Measurements from ENCODE around the gene CCDC148. TPM values are rescaled to one million over a fixed set of nuclear protein-coding genes. Genes with fewer than 3 reads are reported as not detected.

The CCDC148 gene
- total RNA-seq, 1 experiment from 2014 or later = 0.11 TPM

DNA sequence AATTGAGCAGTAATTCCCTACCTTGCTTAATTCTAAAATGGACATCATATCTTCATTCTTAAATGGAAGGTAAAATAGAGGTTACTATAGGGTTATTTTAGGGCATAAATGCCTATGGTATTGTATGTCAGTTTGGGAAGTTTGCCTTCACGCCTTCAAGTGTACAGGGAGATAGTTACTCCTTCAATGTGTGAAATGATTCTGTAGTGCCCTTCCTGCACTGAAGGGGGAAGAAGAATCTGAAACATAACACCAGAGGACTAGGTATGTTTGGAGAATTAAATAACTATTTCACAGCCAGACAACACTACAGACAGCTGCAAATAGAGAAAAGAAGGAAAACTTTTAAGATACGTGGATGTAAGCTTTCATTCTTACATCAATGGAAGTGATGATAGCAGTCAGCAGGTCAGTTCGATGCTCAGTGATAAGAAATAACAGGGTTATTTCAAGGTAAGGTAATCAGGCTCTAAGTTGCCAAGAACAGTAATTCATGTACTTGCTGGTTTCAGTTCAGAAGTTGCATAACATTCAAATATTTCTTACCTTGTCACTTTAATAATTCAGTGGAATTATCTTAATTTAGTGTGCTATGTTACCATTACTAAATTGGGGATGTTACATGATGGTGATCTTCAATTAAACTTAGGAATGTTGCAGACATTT lies 4.2 kb upstream of the CCDC148 start:
- Histone ChIP-seq H3K79me2 (ENCODE audit: low read length) (peaks cover 87% of the 10 kb centered on the region), H2AFZ (ENCODE audit: low read length) (no peak overlapping the region), H3K4me2 (ENCODE audit: low read length) (0 out of 2 replicates have a peak overlapping the region, but pooled peaks have one; percentile 8), H3K9me3 (ENCODE audit: low read length) (no peaks in the 10 kb centered on the region), H3K36me3 (ENCODE audit: low read depth, low read length) (peaks cover 3% of the 10 kb centered on the region; the same call in 1 of the 2 replicates), H3K4me3 (ENCODE audit: low read length) (no peak overlapping the region; the same call in 1 of the 2 replicates), H3K27me3 (ENCODE audit: low read length) (no peaks in the 10 kb centered on the region), H3K9ac (ENCODE audit: low read length) (no peak overlapping the region), H3K9me2 (replicated peaks; ENCODE audit: low read length) (no peaks in the 10 kb centered on the region), H4K20me1 (ENCODE audit: low read length) (peaks cover 41% of the 10 kb centered on the region), H3F3A (ENCODE audit: low read length, unreplicated experiment) (no peaks in the 10 kb centered on the region), H3K27ac (ENCODE audit: low read length) (no peak overlapping the region), H3K4me1 (ENCODE audit: insufficient read depth, low read length) (peaks cover 33% of the 10 kb centered on the region)
- peak; percentile 20 for DNase-seq
- TF ChIP-seq EZH2 (IDR thresholded peaks at IDR 0.05; ENCODE audit: low read length, unreplicated experiment) = no peak
- TF ChIP-seq, protein P1, sequence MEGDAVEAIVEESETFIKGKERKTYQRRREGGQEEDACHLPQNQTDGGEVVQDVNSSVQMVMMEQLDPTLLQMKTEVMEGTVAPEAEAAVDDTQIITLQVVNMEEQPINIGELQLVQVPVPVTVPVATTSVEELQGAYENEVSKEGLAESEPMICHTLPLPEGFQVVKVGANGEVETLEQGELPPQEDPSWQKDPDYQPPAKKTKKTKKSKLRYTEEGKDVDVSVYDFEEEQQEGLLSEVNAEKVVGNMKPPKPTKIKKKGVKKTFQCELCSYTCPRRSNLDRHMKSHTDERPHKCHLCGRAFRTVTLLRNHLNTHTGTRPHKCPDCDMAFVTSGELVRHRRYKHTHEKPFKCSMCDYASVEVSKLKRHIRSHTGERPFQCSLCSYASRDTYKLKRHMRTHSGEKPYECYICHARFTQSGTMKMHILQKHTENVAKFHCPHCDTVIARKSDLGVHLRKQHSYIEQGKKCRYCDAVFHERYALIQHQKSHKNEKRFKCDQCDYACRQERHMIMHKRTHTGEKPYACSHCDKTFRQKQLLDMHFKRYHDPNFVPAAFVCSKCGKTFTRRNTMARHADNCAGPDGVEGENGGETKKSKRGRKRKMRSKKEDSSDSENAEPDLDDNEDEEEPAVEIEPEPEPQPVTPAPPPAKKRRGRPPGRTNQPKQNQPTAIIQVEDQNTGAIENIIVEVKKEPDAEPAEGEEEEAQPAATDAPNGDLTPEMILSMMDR (conservative IDR thresholded peaks at IDR 0.05; ENCODE audit: low read depth, low read length) = peak; percentile 22; the same call in 1 of the 2 replicates
- no peak for TF ChIP-seq EZH2phosphoT487 (IDR thresholded peaks at IDR 0.05; ENCODE audit: borderline replicate concordance, low read length)
- CTCF ChIA-PET = interaction anchor here (0.6 kb wide), 3 partner anchors 126 to 351 kb away, joined by 3 to 4 read pairs (median 3); no protein-coding TSS in a partner anchor
- intact Hi-C loops (cut with micrococcal nuclease) = loop anchor here (2.0 to 5.0 kb wide), 4 partner anchors 142 to 294 kb away; no protein-coding TSS in a partner anchor
- no peak for ATAC-seq
- no TSS peak for BruUV-seq (replicated peaks)
- POLR2A ChIA-PET (ENCODE audit: unreplicated experiment) = no interaction called here

DNA sequence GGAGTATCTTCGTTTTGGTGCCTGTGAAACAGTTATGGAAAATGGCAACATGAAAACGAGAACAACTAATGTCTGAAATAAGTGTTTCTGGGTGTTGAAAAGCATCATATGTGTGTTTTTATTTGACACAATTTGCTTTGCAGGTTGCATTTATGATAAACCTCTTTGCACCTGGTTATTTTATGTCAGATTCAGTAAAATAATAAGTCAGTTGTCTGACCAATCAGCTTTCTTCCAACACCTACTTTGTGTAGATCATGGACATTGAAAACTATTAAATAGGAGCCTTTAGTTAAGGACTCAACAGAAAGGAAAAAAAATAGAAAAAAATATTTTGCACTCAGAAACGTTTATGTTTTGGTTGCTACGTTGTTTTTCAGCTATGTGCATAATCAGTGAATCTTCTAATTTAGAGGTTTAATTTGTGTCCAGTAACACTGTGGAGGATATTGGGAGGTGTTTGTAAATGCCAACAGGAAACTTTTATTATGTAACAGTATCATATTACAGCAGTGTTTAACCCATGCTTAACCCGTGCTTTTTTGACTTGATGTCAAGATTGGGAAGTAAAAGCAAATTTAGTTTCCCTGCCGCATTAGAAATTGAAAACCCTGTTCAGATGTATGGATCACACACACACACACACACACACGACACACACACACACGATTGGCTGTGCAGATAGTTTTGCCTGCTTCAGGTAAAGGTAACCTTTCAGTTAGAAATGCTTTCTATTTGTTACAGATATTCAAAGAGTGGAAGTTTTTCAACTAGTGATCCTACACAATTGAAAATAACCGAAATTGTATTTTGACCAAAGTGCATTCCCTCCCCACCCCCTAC lies 2.8 kb upstream of the CCDC148 start:
- Histone ChIP-seq H3K4me2 (ENCODE audit: low read length) (peak overlapping the region; percentile 99), H3K79me2 (ENCODE audit: low read length) (peaks cover 73% of the 10 kb centered on the region), H3K36me3 (ENCODE audit: low read depth, low read length) (peaks cover 3% of the 10 kb centered on the region; the same call in 1 of the 2 replicates), H3K9me3 (ENCODE audit: low read length) (no peaks in the 10 kb centered on the region), H3K27ac (ENCODE audit: low read length) (no peak overlapping the region), H2AFZ (ENCODE audit: low read length) (no peak overlapping the region), H3F3A (ENCODE audit: low read length, unreplicated experiment) (no peaks in the 10 kb centered on the region), H3K4me3 (ENCODE audit: low read length) (peak overlapping the region; percentile 76), H4K20me1 (ENCODE audit: low read length) (peaks cover 31% of the 10 kb centered on the region), H3K4me1 (ENCODE audit: insufficient read depth, low read length) (peaks cover 33% of the 10 kb centered on the region), H3K27me3 (ENCODE audit: low read length) (no peaks in the 10 kb centered on the region), H3K9me2 (replicated peaks; ENCODE audit: low read length) (no peaks in the 10 kb centered on the region), H3K9ac (ENCODE audit: low read length) (peak overlapping the region; percentile 70; the same call in 1 of the 2 replicates)
- ATAC-seq (no peak), DNase-seq (no peak)
- no TSS peak for BruUV-seq (replicated peaks)
- intact Hi-C loops (cut with micrococcal nuclease) = loop anchor here (2.0 to 5.0 kb wide), 4 partner anchors 143 to 295 kb away; no protein-coding TSS in a partner anchor
- ChIA-PET CTCF (interaction anchor here (0.7 kb wide), 1 partner anchor 176 kb away, joined by 4 read pairs; no protein-coding TSS in a partner anchor), POLR2A (ENCODE audit: unreplicated experiment) (no interaction called here)
- TF ChIP-seq EZH2phosphoT487 (IDR thresholded peaks at IDR 0.05; ENCODE audit: borderline replicate concordance, low read length) (no peak), EZH2 (IDR thresholded peaks at IDR 0.05; ENCODE audit: low read length, unreplicated experiment) (no peak)
- TF ChIP-seq, protein P1 (conservative IDR thresholded peaks at IDR 0.05; ENCODE audit: low read depth, low read length) = no peak

Measured in PC-3 (cell line).